Kidney (tissue), 14 donors: ENCODE data around the gene SH2D4B. TPM values are rescaled to one million over a fixed set of nuclear protein-coding genes. Genes with fewer than 3 reads are reported as not detected.

Source experiments
- DNase-seq, 5 donors: peaks; one replicate each; pipeline ENCODE4 v3.0.0-alpha.2; 2013 to 2020
- FAIRE-seq: peaks from 2 replicates; lab custom pipeline; 2012; peaks lifted over from hg19 to GRCh38; lab: Jason Lieb, UNC
- H3K27ac ChIP-seq, 2 donors: one replicate each; pipeline ENCODE4 v1.7.0; 2013; ENCODE audit warnings: low read depth in 2 of 2, low read length in 2 of 2, inconsistent platforms in 1 of 2
- H3K27me3 ChIP-seq: one replicate; pipeline ENCODE4 v1.7.1; 2013; ENCODE audit warnings: low read length, inconsistent platforms; ENCODE audit not compliant: control insufficient read depth, insufficient read depth
- H3K36me3 ChIP-seq, 3 donors: one replicate each; pipeline versions ENCODE4 v1.7.0 to v1.7.1; 2013; ENCODE audit warnings: low read length in 3 of 3, control low read depth in 1 of 3, inconsistent platforms in 1 of 3; ENCODE audit not compliant: insufficient read depth in 3 of 3, control insufficient read depth in 2 of 3
- H3K4me1 ChIP-seq, 3 donors: one replicate each; pipeline versions ENCODE4 v1.7.0 to v1.7.1; 2013; ENCODE audit warnings: low read length in 3 of 3, inconsistent platforms in 1 of 3, low read depth in 1 of 3; ENCODE audit not compliant: control insufficient read depth in 2 of 3, insufficient read depth in 2 of 3
- H3K4me3 ChIP-seq, 3 donors: one replicate each; pipeline versions ENCODE4 v1.7.0 to v1.8.1; 2013; ENCODE audit warnings: low read length in 3 of 3, control low read depth in 1 of 3, inconsistent platforms in 1 of 3
- H3K9ac ChIP-seq, 3 donors: one replicate each; pipeline versions ENCODE4 v1.7.0 to v1.7.1; 2013; ENCODE audit warnings: low read length in 3 of 3, control low read depth in 1 of 3, inconsistent platforms in 1 of 3
- H3K9me3 ChIP-seq, 3 donors: one replicate each; pipeline versions ENCODE4 v1.7.0 to v1.7.1; 2013; ENCODE audit warnings: low read length in 3 of 3, control low read depth in 1 of 3, inconsistent platforms in 1 of 3; ENCODE audit not compliant: control insufficient read depth in 2 of 3, insufficient read depth in 1 of 3
- CTCF ChIP-seq: IDR thresholded peaks from 3 replicates; pipeline ENCODE4 v1.5.1; 2012; ENCODE audit warnings: mild to moderate bottlenecking, moderate library complexity, borderline replicate concordance; ENCODE audit not compliant: insufficient read depth; ENCODE audit errors: extremely low read depth
- intact Hi-C: fragments of 100-400 bp; cut with DNase I; formaldehyde crosslinking; loops from one replicate; pipeline ENCODE4 v1.11.1; 2022
- polyA plus RNA-seq: library from polyadenylated mRNA; stranded (reverse); fragments of 350-450 nt; fragmentation: Illumina TruSeq; extraction: RNeasy Lipid Tissue Mini Kit (QIAGEN cat#74804); gene quantifications from one replicate; pipeline ENCODE4 v1.2.3, GENCODE V29; 2014; ENCODE audit warnings: low read depth, low replicate concordance; ENCODE audit not compliant: insufficient read depth
- total RNA-seq: library from RNA; stranded (reverse); fragmentation: NEBNext Ultra II Directional; extraction: Animal tissue kit (Norgen Biotek cat#: 25700); gene quantifications from one replicate; pipeline ENCODE4 v1.2.1, GENCODE V29; 2021
- donor health status: control.
- donor health status: control.
- donor health status: control.
- donor health status: control.
- donor health status: control.
- donor health status: DM: yes; HTN: yes; CAD: no.
- donor health status: Normal renal cell carcinoma (clear cell type).

The SH2D4B gene
- total and polyA plus RNA-seq, 2 donors from 2014 or later, result 0.09 TPM; not detected in 1

GRCh38 chr10:80583685-80584084, 46.0 kb downstream of the SH2D4B start:
- FAIRE-seq (no peak), DNase-seq (no peak)
- intact Hi-C loops, result no loop called here
- Histone ChIP-seq H3K27ac (no peak overlapping the region), H3K9ac (no peak overlapping the region), H3K4me3 (no peak overlapping the region), H3K27me3 (no peaks in the 10 kb centered on the region), H3K4me1 (no peaks in the 10 kb centered on the region), H3K9me3 (no peaks in the 10 kb centered on the region), H3K36me3 (no peaks in the 10 kb centered on the region)
- no peak for TF ChIP-seq CTCF

DNA sequence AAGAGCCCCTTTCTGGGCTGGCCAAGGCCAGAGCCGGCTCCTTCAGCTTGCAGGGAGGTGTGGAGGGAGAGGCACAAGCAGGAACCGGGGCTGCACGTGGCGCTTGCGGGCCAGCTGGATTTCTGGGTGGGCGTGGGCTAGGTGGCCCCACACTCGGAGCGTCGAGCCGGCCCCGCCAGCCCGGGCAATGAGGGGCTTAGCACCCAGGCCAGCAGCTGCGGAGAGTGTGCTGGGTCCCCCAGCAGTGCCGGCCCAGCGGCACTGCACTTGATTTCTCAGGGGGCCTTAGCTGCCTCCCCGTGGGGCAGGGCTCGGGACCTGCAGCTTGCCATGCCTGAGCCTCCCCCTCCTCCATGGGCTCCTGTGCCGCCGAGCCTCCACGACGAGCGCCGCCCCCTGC, 48.1 kb downstream of the SH2D4B start:
- no peak for TF ChIP-seq CTCF
- no peak overlapping the region for H3K4me3 ChIP-seq
- no peak overlapping the region for H3K9ac ChIP-seq
- no peaks in the 10 kb centered on the region for H3K4me1 ChIP-seq
- no peaks in the 10 kb centered on the region for H3K9me3 ChIP-seq
- DNase-seq (no peak), FAIRE-seq (no peak)
- H3K36me3 ChIP-seq, result no peaks in the 10 kb centered on the region
- intact Hi-C loops, result no loop called here
- H3K27ac ChIP-seq, result no peak overlapping the region
- H3K27me3 ChIP-seq, result no peaks in the 10 kb centered on the region

- no peaks in the 10 kb centered on the region for H3K9me3 ChIP-seq
- no peak overlapping the region for H3K4me3 ChIP-seq
- TF ChIP-seq CTCF, result no peak
- H3K27ac ChIP-seq, result no peak overlapping the region
- FAIRE-seq (no peak), DNase-seq (no peak)
- H3K4me1 ChIP-seq, result no peaks in the 10 kb centered on the region
- intact Hi-C loops, result no loop called here
- no peak overlapping the region for H3K9ac ChIP-seq
- H3K36me3 ChIP-seq, result no peaks in the 10 kb centered on the region
- H3K27me3 ChIP-seq, result no peaks in the 10 kb centered on the region
Observed at GRCh38 chr10:80588546-80588945, 50.8 kb downstream of the SH2D4B start.

GRCh38 chr10:80589726-80590373, 52.1 kb downstream of the SH2D4B start:
- no peak for TF ChIP-seq CTCF
- FAIRE-seq, result no peak
- Histone ChIP-seq H3K4me1 (no peaks in the 10 kb centered on the region), H3K27me3 (no peaks in the 10 kb centered on the region), H3K9me3 (no peaks in the 10 kb centered on the region), H3K4me3 (no peak overlapping the region), H3K27ac (no peak overlapping the region), H3K9ac (no peak overlapping the region), H3K36me3 (no peaks in the 10 kb centered on the region)
- DNase-seq, result no peak
- intact Hi-C loops, result no loop called here
